Gastrocnemius medialis (tissue), 4 donors: ENCODE measurements around the gene NEMF.
"Not testable (repeated sequence)": the region's sequence is repeated elsewhere in the genome, so short reads cannot be mapped to it uniquely, and the experiment has no call there.

Experiments
- POLR2A ChIP-seq, 2 donors: fragments of 450-650 bp; IDR thresholded peaks; one replicate each; pipeline ENCODE4 v1.6.1; 2017; ENCODE audit warnings: antibody characterized with exemption in 2 of 2, mild to moderate bottlenecking in 2 of 2, moderate library complexity in 2 of 2
- TF ChIP-seq, protein P1 (sequence below), 5 experiments: fragments of 450-650 bp in 3 of 5; fragments of 200-600 bp in 2 of 5; sonication (generic) in 2 of 5; IDR thresholded peaks in 4 of 5; conservative IDR thresholded peaks in 1 of 5; 1 replicate in 4 of 5; 2 replicates in 1 of 5; pipeline ENCODE4 v1.5.1; 2016 to 2019; ENCODE audit warnings: antibody characterized with exemption in 5 of 5, mild to moderate bottlenecking in 3 of 5, moderate library complexity in 3 of 5

DNA sequence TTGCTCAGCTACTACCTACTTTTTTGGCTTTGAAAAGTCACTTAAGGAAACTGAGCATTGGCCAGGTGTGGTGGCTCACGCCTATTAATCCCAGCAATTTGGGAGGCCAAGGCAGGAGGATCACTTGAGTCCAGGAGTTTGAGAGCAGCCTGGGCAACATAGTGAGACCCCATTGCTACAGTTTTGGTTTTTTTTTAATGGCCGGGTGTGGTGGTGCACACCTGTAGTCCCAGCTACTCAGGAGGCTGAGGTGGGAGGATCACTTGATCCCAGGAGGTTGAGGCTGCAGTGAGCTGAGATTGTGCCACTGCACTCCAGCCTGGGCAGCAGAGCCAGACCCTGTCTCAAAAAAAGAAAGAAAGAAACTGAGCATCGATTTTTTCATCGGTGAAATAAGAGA, 116.9 kb downstream of the NEMF start:
- TF ChIP-seq POLR2A (IDR thresholded peaks at IDR 0.05): not testable (repeated sequence)
- TF ChIP-seq, protein P1, sequence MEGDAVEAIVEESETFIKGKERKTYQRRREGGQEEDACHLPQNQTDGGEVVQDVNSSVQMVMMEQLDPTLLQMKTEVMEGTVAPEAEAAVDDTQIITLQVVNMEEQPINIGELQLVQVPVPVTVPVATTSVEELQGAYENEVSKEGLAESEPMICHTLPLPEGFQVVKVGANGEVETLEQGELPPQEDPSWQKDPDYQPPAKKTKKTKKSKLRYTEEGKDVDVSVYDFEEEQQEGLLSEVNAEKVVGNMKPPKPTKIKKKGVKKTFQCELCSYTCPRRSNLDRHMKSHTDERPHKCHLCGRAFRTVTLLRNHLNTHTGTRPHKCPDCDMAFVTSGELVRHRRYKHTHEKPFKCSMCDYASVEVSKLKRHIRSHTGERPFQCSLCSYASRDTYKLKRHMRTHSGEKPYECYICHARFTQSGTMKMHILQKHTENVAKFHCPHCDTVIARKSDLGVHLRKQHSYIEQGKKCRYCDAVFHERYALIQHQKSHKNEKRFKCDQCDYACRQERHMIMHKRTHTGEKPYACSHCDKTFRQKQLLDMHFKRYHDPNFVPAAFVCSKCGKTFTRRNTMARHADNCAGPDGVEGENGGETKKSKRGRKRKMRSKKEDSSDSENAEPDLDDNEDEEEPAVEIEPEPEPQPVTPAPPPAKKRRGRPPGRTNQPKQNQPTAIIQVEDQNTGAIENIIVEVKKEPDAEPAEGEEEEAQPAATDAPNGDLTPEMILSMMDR (IDR thresholded peaks at IDR 0.05 in 4 of 5, conservative IDR thresholded peaks at IDR 0.05 in 1 of 5): not testable (repeated sequence)
